GM19240 (cell line): ENCODE results near the gene OR8H1.

Experiments used
- DNase-seq: peaks from one replicate; pipeline ENCODE4 v3.0.0; 2011; ENCODE audit warnings: low spot score; ENCODE audit not compliant: insufficient read length

The OR8H1 gene, protein sequence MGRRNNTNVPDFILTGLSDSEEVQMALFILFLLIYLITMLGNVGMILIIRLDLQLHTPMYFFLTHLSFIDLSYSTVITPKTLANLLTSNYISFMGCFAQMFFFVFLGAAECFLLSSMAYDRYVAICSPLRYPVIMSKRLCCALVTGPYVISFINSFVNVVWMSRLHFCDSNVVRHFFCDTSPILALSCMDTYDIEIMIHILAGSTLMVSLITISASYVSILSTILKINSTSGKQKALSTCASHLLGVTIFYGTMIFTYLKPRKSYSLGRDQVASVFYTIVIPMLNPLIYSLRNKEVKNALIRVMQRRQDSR

DNA sequence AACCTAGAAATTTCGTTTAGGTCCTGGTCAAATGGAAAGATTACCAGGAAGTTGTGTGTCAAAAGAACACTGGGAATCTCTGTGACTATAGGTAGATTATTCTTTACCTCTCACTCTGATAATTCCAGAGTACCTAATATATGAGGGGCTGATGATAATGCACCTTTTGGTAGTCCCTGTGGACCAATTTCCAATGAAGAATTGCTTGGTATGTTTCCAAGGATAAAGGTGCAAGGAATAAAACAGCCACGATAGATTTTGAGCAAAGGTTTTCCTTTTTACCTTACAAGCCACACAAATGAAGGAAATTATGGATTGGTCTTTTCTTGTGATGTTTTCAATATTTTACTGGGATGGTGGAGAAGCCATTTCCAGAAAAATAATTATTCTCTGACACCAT, at the start of gene OR8H1:
Gene OR8H1, minus strand, starts transcription at position 101 of the 400 bp plus-strand sequence. CDS start 1,192 bp downstream, outside the sequence.
- no peak for DNase-seq

DNA sequence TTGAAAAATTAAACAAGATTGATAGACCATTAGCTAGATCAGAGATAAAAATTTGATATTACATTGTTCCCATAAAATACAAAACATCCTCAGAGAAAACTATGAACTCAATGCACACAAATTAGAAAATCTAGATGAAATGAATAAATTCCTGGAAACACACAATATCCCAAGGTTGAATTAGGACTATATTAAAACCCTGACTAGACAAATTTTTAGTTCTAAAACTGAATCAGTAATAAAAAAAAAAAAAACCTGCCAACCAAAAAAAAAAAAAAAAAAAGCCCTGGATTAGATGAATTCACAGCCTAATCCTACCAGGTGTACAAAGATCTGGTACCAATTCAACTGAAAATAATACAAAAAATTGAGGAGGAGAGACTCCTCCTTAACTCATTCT, 48.2 kb upstream of the OR8H1 start:
- DNase-seq, result no peak

DNA sequence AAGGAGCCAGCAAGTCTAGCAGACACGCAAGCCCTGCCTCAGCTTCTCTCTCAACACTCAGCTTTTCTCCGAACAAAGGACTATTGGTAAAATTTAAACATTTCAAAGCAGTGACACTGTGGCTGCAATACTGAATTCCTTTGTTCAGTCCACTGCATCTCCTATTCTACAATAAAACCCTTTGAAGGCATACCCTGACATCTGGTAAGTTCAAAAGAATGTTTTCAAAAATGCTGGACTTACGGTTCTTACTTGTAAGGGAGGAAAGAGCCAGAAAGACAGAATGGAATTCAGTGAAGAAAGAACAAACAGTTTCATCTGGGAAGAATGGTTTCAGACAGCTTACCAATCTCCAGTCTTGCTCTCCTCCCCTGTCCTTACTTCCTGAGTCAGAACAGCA, 41.1 kb upstream of the OR8H1 start:
- DNase-seq, result no peak

DNA sequence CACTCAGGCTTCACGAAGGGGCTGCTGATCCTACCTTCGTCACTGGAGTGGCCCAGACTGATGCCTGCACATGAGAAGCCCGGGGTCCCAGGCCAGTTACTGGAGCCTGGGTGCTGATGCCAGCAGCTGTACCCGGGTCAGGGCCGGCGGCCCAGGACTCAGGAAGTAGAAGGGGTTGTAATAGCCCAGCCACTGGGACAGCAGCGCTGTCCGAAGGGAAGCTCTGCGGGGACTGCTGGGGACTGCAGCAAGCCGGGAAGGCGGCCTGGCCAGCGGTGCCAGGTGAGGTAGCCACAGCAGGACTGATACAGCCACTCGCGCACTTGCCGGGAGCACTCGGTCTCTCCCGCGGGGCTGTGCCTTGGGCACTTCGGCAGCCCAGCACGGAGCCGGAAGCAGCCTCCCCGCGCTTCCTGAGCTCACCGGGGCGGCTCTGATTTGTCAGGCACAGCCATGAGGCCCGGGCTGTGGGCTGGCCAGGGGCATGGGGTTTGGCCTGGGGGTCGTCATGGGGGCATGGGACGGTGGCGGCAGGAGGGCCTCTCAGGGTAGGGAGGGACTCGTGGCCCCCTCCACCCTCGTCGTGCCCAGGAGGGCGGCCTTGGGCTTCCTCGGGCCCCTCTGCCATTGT, 39.9 kb upstream of the OR8H1 start:
- no peak for DNase-seq

DNA sequence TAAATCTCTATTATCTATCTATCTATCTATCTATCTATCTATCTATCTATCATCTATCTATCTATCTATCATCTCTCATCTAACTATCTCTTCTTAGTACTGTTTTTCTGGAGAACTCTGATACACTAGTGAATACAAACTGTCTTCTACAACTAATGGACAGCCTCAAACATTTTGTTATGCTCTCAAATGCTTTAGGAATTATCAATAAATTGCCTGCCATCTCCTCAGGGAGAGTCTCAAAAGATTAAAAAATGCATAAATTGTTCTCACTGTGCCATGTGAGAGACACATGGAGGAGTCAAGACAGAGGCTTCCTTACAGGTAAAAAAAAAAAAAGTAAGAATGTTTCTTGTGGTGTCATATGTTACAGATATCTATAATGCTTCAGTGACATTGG, 22.8 kb upstream of the OR8H1 start, which contains the start of gene OR8K3:
Gene OR8K3, plus strand, starts transcription at position 301 of the 400 bp plus-strand sequence. CDS start 3,163 bp downstream, outside the sequence.
- DNase-seq, result no peak

DNA sequence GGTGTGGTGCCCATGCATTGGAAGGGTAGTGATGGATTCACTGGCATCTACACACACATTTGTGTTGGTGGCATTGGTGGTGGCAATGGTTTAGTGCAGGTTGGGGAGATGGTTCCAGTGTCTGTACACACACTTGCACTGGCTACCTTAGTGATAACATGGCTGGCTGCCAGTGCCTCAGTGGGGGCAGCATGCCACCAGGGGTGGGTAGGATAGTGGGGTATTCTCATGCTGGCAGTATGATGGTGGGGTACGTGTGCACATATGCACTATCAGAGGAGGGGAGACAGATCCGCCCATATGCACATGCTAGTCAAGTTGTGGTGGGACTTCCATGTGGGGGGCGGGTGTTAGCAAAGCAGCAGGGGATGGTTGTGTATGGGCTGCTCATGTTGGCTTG, 15.8 kb upstream of the OR8H1 start:
- no peak for DNase-seq

DNA sequence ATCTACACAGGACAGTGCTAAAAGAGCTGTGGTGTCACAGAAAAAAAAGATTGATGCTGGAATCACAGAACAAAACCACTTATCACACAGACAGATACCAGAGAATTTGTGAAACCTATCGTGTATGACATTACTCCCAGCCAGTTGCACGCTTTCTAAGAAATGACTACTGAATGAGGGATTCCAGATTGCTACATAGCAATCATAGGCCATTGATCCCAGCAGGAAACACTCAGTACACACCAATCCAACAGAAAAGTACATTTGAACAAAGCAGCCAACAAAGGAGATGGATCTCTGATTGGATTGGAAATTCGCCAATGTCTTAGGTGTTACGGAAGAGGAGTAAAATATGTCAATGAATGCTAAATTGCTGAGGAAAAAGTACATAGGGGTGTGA, 4.8 kb upstream of the OR8H1 start:
- no peak for DNase-seq

DNA sequence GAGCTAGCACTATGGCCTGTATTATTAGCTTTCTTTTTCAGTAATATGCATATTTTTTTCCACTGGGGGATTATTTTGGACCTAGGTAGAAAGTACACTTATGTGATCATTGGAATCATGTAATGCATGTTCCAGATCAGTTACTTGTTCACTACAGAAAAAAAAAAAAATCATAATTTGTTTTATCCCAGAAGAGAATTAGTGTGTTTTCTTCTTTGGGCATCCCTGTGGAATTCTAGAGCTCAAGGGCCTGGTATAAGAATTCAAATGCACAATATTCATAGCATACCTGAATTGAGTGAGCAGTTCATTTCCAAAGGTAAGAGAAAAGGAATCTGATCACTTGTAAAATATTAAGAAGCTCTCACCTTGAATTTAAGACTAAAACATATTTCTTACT, 18.2 kb downstream of the OR8H1 start, which contains the start of gene OR5T1:
Gene OR5T1, plus strand, starts transcription at position 301 of the 400 bp plus-strand sequence. CDS start 1,485 bp downstream, outside the sequence.
- DNase-seq, result no peak

DNA sequence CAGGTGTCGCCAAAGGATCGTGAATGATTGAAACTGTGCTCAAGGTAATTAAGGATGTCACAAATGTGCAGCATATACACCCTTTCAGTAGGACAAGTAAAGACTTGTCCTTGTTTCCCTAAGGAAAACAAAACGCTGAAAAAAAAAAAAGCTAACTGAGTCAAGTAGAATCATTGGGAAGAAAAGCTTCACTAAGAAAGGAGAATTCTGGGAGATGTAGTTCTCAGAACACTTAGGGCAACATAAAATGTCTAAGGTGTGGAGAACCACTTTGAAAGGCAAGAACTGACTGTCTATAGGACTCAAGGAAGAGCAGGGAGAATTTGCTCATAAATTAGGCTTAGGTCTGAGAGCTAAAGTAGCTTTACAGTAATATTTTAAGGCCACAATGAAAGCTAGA, 21.0 kb downstream of the OR8H1 start:
- DNase-seq, result no peak

DNA sequence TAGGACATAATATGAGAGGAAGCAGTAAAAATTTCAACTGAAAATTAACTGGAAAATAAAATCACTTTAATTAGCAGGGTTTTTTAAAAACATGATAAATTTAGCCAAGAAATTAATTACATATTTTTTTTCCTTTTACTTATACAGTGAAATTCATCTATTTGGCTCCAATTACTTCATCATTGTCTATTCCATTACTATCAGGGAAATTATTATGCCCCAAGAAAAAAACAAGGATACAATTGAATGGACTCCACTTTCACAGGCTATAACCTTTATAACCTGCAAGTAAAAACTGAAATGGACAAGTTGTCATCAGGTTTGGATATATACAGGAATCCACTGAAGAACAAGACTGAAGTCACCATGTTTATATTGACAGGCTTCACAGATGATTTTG, 40.1 kb downstream of the OR8H1 start, which contains the start of gene OR5T3:
Gene OR5T3, plus strand, starts transcription at position 301 of the 400 bp plus-strand sequence. Its CDS starts 0 bp downstream, at position 301.
- DNase-seq, result no peak
